Hepatocyte (in vitro differentiated cells): ENCODE results near the gene ARMH4.

Experiments used
- CTCF ChIP-seq: fragments of 200-600 bp; sonication (generic); IDR thresholded peaks from 2 replicates; pipeline ENCODE4 v1.5.1; 2016; ENCODE audit warnings: antibody characterized with exemption, mild to moderate bottlenecking; ENCODE audit not compliant: poor library complexity
- EZH2 ChIP-seq: fragments of 200-600 bp; sonication (generic); IDR thresholded peaks from 2 replicates; pipeline ENCODE4 v1.6.1; 2016; ENCODE audit warnings: antibody characterized with exemption, mild to moderate bottlenecking, borderline replicate concordance
- EZH2phosphoT487 ChIP-seq: fragments of 200-600 bp; sonication (generic); IDR thresholded peaks from one replicate; pipeline ENCODE4 v1.6.1; 2018; ENCODE audit warnings: antibody characterized with exemption, mild to moderate bottlenecking, low read depth, moderate library complexity; ENCODE audit not compliant: unreplicated experiment, severe bottlenecking

- TF ChIP-seq CTCF (no peak), EZH2 (no peak), EZH2phosphoT487 (no peak)
Observed at GRCh38 chr14:58089612-58090011, 62.4 kb downstream of the ARMH4 start.
